GM21576 (cell line): Measurements from ENCODE around the gene PCBP3.

ENCODE experiments used
- ATAC-seq: cut with Tn5 transposase; IDR thresholded peaks from one replicate; pipeline ENCODE4 v1.9.1; 2021; ENCODE audit warnings: mild to moderate bottlenecking, moderate library complexity; ENCODE audit not compliant: unreplicated experiment

PCBP3 gene

DNA sequence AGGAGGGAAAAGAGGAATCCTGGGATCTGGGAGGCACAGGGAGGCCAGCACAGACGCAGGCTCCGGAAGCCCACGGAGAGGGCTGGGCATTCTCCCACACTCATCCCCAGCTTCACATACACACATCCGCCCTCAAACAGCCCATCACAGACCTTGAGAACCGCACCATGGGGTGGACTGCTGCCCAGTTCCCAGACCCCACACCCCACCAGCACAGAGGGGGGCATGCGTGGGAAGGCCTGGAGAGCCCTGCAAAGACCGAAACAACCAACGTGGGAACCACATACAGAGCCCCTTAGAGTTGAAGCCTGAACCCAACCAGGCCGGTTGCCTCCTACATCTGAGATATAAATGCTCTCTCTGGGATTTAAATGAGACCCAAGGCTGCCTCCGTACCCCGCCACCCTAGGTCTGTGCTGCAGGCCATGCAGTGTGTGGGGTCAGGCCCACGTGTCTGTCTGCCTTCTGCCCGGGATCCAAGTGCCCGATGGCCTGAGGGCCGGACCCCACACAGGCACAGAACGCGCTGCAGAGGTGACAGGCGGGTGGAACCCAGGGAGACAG is 211.8 kb downstream of the PCBP3 start:
- ATAC-seq: no peak

DNA sequence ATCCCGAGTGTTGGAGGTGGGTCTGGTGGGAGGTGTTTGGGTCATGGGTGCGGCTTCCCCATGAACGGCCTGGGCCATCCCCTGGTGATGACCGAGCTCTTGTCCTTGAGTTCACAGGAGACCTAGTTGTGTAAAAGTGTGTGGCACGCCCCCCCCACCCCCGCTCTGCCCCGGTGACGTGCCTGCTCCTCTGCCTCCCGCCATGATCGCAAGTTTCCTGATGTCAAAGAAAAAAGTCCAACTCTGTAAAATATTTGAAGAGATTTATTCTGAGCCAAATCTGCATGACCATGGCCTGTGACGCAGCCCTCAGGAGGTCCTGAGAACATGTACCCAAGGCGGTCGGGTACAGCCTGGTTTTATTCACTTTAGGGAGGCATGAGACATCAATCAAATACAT is 212.9 kb downstream of the PCBP3 start:
- no peak for ATAC-seq

GRCh38 chr21:45856906-45857305 is 213.4 kb downstream of the PCBP3 start:
- no peak for ATAC-seq

DNA sequence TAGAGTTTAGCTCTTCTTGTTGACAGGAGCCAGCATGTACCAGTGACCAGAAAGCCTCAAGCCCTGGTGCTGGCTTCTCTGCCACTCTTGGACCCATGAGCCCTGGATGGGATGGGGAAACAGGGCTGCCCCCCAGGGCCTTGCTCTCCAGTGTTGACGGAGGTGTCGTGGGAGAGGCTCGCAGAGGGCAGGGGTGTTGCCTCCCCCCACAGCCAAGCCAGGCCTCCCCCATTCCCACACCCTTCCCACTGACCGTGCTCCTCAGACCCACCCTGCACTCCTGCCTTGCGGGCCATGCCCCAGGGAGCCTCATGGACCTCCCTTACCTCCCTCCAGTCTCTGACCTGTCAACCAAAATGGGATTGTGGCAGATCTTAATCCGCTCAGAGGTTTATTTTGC is 214.2 kb downstream of the PCBP3 start:
- no peak for ATAC-seq

GRCh38 chr21:45858180-45858579 is 214.7 kb downstream of the PCBP3 start:
- no peak for ATAC-seq

GRCh38 chr21:45859041-45859761 is 215.7 kb downstream of the PCBP3 start:
- no peak for ATAC-seq

- no peak for ATAC-seq
Measured at GRCh38 chr21:45859762-45860357, 216.3 kb downstream of the PCBP3 start.

DNA sequence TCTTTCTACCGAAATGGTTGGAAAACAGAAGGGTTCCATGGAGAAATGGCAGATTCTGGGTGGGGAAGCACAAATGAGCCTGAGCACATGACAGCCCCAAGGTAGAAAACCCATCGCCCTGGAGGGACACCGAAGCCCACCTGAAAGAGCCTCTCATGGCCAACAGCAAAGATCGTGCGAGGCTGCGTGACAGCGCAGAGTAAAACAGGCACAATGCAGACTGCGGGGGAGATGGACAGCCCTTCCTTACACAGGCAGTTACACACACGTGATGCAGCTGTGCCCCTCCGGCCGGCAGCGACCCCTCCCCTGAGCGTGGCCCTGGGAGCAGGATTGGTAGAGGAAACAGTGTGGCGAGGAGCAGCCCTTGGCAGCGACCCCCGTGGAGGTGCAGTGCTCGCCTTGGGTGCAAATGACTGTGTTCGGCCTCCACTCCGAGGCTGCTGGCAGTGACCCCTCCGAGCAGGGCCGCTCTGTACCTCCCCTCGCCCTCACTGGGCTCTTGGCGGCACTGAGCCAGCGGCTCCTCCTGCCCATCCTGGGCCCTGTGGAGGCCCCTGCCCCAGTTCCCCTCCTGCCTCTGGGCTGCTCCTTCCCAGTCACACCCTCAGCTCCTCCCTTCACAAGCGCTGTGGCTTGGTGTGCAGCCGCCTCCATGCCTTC is 217.1 kb downstream of the PCBP3 start:
- no peak for ATAC-seq

DNA sequence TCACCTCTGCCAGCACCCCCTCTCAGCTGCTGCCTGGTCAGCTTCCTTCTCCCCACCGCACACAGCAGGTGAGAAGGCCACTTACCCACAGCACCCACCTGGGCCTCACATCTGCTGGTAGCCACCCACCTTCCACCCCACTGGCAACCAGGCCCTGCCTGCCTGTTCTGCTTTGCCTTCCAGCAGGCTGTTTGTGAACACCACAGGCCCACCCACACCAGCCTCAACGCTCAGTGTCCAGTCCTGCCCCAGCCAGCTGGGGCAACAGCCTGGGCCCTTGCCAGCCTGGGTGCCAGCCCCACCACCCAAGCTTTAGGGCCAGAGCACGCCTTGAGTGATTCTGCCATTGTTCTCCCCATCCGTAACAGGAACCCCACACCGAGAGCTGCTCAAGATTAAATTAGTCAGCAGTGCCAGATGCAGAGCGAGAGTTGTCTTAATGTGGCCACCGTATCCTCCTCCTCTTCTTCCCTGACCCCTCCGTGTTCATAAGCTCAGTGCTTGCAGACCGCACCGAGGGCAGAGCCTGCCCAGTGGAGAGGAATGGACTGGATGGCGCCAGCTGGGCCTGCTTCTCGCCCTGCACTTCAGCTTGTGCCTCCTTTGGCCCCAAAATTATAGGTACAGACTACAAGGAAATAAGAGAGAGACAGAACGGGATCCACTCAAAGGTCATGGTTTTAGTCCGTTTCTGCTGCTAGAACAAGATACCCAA is 217.8 kb downstream of the PCBP3 start:
- ATAC-seq: no peak

GRCh38 chr21:45862543-45863207 is 219.2 kb downstream of the PCBP3 start:
- no peak for ATAC-seq

DNA sequence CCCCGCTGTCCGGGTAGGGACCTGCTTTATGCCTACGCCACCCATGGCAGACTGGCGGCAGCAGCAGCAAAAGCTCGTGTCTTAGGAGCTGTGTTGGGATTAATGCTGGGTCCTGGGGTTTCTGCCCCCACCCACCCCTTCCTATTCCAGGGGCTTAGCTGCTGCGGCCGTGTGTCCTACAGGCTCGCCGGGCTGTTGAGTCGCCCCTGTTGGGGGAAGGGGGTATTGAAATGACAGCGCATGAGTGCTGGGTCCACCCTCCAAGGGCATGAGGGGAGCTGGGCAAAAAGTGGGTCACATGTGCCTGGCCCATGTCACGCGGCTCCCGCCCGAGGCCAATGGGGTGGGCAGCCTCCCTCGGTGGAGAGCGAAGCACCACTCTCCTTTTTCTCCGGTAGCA is 219.7 kb downstream of the PCBP3 start:
- no peak for ATAC-seq

- ATAC-seq: no peak
Measured at GRCh38 chr21:45863751-45864150, 220.2 kb downstream of the PCBP3 start.

- no peak for ATAC-seq
Measured at GRCh38 chr21:45864436-45864835, 220.9 kb downstream of the PCBP3 start.

- no peak for ATAC-seq
Measured at GRCh38 chr21:45865106-45865835, 221.7 kb downstream of the PCBP3 start.

DNA sequence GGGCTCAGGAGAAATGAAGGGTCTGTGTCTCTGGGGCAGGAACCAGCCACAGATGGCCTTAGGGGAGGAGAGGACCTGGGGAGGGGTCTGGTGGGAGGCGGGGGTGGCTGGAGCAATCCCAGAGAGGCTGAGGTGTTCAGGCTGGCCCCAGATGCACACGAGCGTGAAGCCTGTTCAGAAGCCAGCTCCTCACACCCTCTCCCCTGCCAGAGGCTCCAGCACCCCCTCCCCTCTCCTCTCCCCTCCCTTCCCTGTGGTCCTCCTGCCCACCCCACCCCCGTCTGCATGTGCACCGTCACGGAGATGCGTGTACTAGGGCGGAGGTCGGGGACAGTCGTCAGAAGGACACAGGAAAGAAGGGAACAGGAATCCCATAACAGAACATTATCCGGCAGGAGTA is 223.0 kb downstream of the PCBP3 start:
- ATAC-seq: no peak

DNA sequence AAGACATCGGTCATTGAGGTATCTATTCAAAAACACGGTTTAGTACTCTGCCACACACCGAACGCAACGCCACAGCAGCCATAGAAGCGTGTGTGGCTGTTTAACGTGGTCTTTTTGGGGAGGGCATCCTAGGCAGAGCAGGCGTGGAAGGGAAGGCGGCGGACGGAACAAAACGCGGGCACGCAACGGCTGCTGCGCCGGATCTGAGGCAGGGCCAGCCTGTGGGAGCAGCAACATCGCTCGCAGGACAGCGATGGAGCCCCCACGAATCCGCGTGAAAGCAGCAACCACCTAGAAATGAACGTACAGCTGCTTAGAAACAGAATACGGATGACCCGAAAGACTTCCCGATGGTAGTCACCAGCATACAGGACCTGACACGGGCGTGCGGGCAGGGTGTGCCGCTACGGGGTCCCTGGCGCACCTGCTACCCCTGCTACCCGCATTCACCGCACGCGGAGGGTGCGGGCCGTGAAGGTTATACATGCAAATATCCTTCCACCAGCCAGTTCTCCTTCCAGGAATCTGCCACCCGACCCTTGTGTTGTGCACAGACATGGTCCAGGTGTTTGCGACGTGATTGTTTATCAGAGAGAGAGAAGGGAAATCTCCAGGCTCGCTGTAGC is 223.6 kb downstream of the PCBP3 start:
- ATAC-seq: no peak

DNA sequence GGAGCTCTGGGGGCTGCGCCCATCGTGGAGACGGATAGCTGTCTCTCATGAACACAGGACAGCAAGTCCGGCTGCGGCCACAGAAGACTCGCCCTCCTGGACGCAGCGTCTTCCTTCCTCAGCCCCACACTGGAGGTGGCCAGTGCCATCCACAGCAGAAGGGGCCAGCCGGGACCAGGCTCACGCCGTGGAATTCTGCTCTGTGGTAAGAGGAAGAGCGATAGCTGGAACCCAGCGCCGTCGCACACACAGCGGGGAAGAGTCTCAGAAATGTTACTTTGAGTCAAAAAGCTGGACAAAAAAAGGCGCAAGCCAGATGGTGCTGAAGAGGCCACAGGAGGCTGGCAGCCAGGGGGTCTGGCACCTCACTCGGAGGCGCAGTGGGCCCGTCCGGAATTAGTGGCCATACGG is 224.2 kb downstream of the PCBP3 start:
- no peak for ATAC-seq

GRCh38 chr21:45868086-45868485 is 224.6 kb downstream of the PCBP3 start:
- no peak for ATAC-seq

GRCh38 chr21:45868488-45868887 is 225.0 kb downstream of the PCBP3 start:
- no peak for ATAC-seq
